SIG-M5 treated with dmso at 0.1 percent for 504 hours (cell line): Measurements from ENCODE around the gene ST6GALNAC6.
"Not testable (repeated sequence)": the region's sequence is repeated elsewhere in the genome, so short reads cannot be mapped to it uniquely, and the experiment has no call there.

Source experiments
- DNase-seq: peaks from one replicate; lab custom pipeline; 2025; ENCODE audit not compliant: unreplicated experiment; lab: John Stamatoyannopoulos, UW

Gene ST6GALNAC6

DNA sequence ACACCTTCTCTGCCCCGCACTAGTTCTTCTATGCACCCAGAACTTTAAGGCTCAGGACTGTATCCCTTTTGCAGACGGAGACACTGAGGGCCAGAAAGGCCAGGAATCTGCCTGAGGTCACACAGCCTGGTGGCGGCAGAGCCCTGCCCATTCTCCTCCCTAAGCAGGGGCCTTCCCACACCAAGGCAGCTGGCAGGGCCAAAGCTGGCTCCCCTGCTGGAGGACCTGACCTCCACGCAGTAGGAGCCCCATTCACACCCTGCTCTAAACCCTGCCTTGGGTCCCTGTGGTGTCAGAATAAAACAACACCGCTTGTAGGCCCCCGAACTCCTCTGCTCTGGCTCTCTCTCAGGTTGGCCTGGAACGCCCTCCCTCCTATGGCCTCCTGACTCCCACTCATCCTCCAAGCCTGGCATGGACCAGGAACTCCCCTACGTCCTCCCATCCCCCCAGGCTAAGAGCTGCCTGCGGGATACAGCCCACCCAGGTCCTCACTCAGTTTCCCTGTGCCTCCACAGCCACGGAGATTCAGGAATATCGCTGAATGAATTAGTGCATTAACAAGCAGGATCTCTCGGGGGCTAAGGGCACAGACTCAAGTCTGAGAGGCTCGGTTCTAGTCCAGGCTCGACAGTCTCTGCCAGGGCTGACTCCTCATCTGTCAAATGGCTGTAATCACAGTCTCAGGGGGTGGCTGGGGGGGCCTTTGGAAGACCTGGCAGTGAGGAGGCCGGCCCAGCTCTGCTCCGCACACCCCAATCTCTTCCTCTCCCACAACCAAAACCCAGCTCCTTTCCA, 2.8 kb downstream of the ST6GALNAC6 start:
- DNase-seq, result no peak

DNA sequence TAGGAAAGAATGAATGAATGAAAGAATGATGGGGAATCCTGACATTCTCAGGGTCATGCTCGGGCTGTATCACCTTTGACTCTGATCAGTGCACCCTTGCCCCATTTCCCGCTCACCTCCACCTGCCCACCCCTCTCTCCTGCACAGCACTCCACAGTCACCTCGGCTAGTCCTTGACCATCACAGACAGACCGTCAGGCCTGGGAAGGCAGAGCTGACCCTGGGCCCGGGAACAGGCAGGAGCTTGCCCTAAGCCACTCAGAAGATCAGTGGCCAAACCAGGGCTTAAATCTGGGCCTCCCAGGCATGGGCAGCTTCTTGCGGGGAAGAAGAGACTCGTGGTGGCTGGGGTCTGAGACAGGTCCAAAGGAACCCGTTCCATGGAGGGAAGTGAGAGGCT, 3.6 kb downstream of the ST6GALNAC6 start:
- DNase-seq, result no peak

DNA sequence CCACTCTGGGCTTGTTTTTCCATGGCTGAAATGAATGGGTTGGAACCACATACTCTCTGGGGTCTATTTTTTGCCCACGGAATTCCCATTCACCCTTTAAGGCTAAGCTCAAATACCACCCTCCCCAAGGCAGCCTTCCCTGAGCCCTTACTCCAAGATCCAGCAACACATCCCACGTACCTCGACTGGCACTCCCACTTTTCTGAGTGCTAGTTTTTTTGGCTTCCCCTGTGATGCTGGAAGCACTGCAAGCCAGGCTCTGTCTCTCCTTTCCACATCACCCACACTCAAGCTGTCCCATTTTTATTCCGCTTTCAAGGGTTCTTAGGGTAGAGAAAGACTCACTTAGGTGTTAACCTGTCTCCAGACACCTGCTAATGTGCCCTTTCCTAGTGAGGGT, 6.0 kb downstream of the ST6GALNAC6 start:
- DNase-seq, result no peak

DNA sequence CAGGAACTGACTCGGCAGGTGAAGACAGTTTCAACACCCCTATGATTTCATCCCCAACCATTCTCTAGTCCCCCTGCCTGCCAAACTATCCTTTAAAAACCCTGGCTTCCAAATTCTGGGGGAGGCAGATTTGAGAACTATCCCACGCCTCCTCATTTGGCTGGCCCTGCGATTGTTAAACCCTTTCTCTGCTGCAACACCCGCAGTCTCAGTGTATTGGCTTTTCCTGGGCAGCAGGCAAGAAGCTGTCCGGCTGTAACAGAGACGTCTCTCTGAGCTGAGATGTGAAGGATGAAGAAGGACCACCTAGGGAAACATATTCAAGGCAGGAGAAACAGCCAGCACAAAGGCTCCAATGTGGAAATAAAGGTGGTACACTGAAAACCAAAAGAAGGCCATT, 6.6 kb downstream of the ST6GALNAC6 start:
- no peak for DNase-seq

DNA sequence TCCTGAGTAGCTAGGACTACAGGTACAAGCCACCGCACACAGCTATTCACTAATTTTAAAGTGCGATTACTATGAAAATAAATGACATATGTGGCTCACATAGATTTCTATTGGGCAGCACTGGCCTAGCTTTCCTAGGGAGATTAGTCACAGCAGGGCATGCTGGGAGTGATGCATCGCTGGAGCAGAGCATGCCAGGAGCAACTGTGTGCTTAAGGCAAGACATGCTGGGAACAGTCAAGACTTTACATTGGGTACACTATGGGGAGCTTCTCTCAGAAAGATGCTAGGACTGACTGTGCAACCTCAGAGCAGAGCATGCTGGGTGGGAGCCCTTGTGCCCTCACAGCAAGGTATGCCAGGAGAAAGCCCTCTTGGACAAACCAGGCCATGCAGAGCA, 9.3 kb downstream of the ST6GALNAC6 start:
- DNase-seq, result no peak

DNA sequence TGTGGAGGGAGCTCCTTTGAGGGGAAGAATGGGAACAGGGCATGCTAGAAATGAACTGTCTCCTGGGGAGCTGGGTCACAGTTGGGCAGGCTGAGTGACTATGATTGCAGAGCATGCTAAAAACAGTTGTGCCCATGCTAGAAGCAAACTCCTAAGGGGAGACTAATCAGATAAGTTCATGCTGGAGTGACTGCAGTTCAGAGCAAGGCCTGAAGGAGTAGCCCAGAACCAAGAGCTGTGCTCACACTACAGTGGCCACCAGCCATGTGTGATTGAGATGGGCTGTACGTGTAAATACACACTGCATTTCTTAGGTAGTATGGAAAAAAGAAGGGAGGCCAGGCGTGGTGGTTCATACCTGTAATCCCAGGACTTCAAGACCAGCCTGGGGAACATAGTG, 11.6 kb downstream of the ST6GALNAC6 start:
- DNase-seq, result no peak

DNA sequence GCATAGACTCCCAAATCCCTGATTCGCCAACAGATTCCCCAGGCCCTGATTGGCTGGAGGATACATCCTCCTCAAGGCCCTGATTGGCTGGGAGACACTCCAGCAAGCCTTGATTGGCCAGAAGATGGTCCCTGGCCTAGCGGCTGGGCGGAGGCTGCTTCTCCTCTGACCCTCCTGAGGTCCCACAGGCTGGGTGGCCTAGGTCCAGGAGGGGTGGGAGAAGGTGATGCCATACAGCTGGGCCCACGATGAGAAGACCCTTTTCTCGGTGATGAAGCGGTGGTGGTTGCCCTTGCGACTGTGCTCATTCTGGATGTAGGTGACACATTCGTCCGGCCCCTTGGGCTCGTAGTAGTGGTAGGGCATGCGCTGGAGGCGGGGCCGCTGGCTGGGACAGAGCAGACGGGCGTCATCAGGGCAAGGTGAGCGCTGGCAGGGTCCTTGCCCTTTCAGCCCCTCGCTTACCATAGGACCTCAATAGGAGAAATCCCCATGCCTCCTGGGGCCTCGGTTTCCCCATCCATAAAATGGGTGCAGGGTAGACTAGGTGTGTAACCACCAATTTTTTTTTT, 12.9 kb downstream of the ST6GALNAC6 start:
- no peak for DNase-seq

DNA sequence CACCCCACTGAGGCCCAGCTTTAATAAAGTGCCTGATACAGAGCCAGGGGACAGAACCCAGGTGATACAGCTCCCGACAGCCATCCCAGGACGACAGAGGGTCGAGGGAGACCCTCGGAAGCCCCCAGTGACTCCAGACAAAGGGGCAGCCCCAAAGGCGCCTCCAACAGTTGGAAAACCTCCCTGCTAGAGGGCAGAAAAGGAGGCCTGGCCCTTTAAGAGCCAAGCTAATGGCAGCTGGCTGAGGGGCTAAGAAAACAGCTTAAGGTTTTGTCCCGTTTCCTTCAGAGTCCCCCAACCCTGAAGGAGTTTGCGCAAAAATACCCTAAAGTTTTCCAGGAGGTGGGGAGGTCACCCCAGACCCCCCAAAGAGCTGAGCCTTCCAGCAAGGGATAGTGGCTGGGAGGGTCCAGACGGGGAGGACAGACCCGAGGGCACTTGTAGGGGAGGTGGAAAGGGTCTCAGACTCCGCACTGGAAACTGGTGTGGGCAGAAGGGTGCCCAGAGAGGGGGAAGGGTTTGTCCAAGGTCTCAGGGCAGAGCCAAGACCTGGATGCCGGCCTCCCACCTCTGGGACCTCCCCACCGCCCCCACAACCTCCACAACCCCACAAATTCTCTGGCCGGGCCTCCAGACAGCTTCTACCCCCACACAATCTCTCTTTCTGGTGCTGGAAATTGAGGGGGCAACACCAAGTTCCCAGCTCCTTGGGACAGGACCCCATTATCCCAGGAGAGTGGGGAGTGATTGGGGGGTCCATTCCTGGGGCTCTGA, 13.7 kb downstream of the ST6GALNAC6 start:
- no peak for DNase-seq

DNA sequence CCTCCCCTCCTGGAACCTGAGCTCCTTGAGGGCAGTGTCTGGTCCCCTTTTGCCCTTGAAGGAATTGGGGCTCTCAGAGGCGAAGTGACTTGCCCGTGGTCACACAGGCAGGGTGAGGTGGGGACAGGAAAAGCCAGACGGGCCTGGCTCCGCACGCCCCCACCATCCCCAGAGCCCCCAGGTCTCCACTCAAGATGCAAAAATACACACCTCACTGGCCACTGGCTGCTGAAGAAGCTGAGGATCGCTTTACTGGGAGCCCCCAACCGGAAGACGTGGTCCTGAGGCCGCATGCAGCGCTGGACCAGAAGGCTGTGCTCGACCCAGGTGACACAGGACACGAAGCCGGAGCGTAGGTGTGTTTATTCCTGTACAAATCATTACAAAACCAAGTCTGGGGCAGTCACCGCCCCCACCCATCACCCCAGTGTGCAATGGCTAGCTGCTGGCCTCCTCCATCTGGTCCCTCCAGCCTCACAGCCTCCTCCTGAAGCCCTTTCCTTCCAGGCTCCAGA, 14.4 kb downstream of the ST6GALNAC6 start:
- no peak for DNase-seq

DNA sequence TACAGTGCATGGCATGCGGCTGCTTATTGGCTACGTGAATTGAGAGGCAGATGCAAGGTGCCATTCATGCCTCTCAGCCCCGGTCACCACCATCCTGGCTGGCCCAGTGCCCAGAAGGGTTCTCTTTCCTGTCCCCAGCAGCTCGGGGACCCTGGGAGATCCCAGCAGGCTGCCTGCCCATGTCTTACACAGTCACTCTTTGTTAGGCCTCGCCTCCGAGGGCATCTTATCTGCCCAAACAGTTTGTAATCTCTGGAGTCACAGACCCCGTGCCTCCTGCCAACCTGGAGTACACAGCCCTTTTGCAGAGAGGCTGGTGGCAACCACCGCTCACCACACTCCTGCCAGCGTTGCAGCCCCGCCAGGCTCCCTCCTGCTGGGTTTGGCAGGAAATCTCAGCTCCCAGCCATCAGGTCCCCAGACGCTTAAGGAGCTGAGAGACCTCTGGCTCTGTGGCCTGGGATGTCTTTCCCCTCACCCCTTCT, 14.9 kb downstream of the ST6GALNAC6 start:
- no peak for DNase-seq

DNA sequence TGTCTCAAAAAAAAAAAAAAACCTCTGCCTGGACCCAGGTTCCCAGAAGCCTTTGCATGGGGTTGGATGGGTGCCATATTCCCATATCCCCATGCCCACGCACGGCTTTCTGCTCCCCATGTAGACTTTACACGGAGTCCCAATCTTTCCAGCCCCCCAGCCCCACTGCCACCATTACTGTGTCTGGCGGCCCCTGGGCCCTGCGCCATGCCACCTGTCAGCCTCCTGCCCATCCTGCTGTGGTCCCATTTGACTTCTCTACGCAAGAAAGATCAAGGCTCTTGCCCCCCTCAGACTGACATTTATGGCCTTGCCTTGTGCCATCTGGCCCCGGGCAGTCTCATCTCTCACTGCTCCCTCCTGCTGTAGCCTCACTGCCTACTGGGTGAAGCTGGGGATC, 15.4 kb downstream of the ST6GALNAC6 start:
- no peak for DNase-seq

DNA sequence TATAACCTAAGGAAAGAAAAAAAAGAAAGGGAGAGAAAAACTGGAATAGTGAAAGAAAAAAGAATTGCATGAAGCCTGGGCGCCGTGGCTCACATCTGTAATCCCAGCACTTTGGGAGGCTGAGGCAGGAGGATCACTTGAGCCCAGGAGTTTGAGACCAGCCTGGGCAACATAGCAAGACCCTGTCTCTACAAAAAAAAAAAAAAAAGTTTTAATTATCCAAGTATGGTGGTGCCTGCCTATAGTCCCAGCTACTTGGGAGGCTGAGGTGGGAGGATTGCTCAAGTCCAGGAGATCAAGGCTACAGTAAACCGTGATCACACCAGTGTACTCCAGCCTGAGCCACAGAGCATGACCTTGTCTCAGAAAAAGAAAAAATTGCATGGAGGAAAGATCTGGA, 17.7 kb downstream of the ST6GALNAC6 start:
- not testable (repeated sequence) for DNase-seq

DNA sequence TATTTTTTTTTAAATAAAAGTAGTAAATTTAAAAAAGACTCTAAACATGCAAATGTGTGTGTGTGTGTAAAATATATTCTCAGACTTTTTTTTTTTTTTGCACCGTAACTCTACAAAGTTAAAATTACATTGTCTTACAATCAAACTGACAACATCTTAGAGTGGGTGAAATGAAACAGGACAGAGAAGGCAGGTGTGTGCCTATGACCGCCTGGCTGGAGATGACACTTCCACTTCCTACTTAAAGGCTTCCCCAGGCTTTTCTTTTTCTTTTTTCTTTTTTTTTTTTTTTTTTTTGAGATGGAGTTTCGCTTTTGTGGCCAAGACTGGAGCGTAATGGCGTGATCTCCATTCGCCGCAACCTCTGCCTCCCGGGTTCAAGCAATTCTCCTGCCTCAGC, 19.3 kb downstream of the ST6GALNAC6 start:
- DNase-seq, result no peak

DNA sequence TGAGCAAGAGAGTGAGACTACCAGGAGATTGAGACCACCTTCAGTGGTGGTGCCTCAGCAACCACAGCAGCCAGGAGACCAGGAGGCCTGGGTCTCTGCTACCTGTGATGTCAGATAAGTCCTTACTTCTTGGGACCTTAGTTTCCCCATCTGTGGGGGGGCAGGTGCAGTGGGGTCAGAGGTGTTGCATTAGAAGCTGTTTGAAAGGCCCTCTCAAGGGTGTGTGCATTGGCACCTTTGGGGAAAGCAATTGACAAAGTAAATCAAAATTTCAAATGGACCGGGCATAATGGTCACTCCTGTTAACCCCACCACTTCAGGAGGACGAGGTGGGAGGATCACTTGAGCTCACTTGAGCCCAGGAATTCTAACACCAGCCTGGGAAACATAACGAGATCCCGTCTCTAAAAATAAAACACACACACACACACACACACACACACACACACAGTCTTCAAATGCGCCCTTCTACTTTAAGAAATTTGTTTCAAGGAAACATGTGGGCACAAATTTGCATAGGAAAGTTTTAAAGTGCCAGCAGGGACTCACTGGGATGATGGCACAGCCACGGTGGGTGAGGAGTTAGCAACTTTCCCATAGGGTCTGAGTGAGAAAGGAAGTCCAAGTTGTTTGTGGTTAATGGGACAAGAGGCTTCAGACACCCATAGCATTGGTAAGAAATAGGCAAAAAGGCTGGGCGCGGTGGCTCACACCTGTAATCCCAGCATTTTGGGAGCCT, 20.6 kb downstream of the ST6GALNAC6 start:
- DNase-seq, result no peak

DNA sequence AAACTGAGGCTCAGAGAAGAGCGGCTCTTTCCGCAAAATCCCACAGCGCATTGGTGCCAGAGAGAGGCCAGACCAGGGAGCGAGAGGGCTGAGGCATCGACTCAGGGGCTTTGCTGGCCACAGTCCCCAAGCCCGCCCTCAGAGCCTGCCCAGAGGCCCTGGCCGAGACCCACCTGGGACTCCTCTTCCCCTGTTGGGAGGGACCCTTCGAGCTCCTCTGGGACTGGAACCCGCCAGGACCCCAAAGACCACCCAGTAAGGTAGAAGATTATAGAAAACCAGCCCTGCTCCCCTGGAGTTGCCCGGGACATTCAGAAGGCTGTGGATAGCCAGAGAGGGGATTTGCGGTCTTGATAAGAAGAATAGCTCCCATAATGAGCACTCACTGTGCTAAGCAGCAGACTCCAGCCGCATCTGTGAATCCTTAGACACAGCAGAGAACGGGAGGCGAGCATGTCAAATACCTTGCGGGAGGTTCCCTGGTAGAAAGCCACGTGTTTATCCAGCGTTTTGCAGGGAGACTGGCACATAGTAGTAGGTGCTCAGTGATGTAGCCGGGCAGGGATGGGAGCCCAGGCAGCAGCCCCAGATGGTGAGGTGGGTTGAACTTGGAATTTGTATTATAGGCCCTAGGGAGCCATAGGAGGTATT, 21.3 kb downstream of the ST6GALNAC6 start:
- DNase-seq, result no peak

DNA sequence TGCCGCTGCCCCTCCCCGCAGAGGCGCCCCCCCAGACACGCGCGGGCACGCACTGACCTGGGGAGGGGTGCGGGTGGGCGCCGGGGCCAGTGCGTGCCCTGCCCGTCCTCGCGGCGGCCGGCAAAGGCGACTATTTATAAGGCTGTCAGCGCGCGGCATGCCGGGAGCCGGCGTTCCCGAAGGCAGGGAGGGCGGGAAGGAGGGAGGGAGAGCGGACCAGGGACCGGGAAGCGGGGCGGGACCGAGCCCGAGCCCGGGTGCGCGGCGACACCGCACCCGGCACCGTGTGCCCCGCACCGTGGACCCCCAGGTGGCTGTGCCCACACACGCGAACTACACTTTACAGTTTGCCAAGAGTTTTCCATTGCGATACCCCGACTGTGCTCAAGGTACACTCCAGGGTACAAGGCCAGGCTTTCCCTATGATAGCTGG, 21.8 kb downstream of the ST6GALNAC6 start, which contains the start of gene AK1:
Gene AK1 (minus strand): TSS at position 110 of the 433 bp plus-strand sequence. CDS start 3,058 bp downstream, outside the sequence.
- no peak for DNase-seq

DNA sequence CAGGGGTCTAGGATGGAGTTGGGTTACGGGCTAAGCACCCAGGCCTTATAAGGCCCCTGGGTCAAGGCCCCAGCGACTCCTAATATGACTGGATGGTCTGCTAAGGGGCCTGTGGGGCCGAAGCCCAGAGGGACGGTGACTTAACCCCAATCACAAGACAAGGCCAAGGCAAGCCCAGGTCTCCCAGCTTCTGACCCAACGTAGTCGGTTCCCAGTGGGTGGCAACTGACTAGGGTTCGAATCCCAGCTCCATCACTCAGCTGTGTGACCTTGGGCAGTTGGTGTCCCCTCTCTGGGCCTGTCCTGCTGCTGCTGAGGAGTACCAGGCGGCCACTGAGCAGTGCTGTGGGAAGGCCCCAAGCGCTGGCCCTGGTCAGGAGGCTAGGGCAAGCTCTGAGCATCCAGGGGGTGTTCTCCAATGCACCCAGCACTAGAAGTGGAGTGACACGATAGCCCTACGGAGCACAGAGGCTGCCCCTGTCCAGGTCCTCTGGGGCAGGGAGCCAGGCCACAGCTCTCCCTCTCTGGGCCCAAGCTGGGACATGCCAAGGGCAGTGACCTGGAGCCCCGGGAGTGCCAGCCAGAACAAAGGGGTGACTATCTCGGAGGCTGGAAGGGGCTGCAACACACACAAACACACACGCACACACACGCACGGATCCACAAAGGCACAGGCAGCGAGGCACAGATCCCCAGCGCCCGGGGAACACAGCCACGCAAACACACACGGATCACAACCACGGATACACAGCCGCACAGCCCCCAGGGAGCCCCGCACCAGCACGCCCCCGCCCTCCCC, 22.4 kb downstream of the ST6GALNAC6 start:
- DNase-seq, result no peak

DNA sequence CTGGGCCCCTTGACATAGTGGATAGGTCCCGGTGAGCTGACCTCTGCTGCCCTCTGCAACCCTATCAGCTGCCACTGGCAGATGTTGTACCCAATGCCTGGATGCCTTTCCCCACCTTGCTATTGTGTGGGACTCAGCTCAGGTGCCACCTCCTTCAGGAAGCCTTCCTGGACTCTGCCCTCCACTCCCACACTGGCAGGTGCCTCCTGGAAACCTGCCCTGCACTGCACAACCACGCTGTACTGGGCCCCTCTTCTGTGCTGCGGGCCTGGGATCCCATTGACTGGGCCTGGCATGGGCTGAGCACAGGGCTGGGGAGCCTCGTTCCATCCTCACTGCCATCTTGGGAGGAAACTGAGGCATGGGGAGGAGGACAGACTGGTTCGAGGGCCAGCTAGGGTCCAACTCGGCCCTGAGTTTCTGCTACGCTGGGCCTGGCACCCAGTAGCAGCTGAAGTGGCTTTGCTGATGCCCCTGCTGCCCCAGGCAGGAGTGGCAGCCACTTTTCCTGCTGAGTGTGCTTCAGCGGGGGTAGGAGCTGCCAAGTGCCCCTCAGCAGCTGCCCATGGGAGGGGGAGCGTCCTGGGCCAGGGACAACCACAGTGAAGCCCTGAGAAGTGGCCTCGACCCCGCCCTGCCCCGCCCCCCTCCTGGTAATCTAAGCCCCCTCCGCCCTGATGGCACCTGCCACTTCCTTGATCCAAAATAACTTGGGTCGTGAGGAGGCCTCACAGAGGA, 23.2 kb downstream of the ST6GALNAC6 start:
- DNase-seq, result no peak
